GM21529 (cell line): ENCODE measurements around the gene TRIM3.
A peak's percentile ranks its signal among the peaks of the same experiment; 100 is the strongest.
"Not testable (repeated sequence)": the region's sequence is repeated elsewhere in the genome, so short reads cannot be mapped to it uniquely, and the experiment has no call there.

Source experiments
- ATAC-seq: cut with Tn5 transposase; IDR thresholded peaks from one replicate; pipeline ENCODE4 v1.9.1; 2021; ENCODE audit not compliant: unreplicated experiment

The TRIM3 gene

GRCh38 chr11:6473451-6474412 lies at the start of gene TRIM3:
TSS of gene TRIM3 (minus strand) at chr11:6473941. CDS start at chr11:6465695, 8,246 bp downstream.
- ATAC-seq, result peak; percentile 63

- no peak for ATAC-seq
These were observed 49.5 kb upstream of the TRIM3 start for GRCh38 chr11:6523253-6523652.

- ATAC-seq, result not testable (repeated sequence)
These were observed 48.2 kb upstream of the TRIM3 start for GRCh38 chr11:6521946-6522345.

GRCh38 chr11:6520265-6520664 lies 46.5 kb upstream of the TRIM3 start:
- ATAC-seq, result no peak

- ATAC-seq, result no peak
These were observed 43.1 kb upstream of the TRIM3 start for GRCh38 chr11:6516865-6517264.

GRCh38 chr11:6505577-6506240 lies 32.0 kb upstream of the TRIM3 start:
- peak; percentile 52 for ATAC-seq

- no peak for ATAC-seq
These were observed 30.4 kb upstream of the TRIM3 start for GRCh38 chr11:6504166-6504565.

- no peak for ATAC-seq
These were observed 28.6 kb upstream of the TRIM3 start for GRCh38 chr11:6502382-6502781.

- ATAC-seq, result no peak
These were observed 24.8 kb upstream of the TRIM3 start for GRCh38 chr11:6498544-6498943.

- ATAC-seq, result no peak
These were observed 24.4 kb upstream of the TRIM3 start for GRCh38 chr11:6498121-6498520.

- ATAC-seq, result no peak
These were observed 23.5 kb upstream of the TRIM3 start, which contains the start of gene DNHD1 for GRCh38 chr11:6497069-6497839. TSS of gene DNHD1 (plus strand) at chr11:6497280. CDS start at chr11:6498216, 936 bp downstream.

GRCh38 chr11:6489306-6489705 lies 15.6 kb upstream of the TRIM3 start:
- no peak for ATAC-seq

- ATAC-seq, result no peak
These were observed 15.1 kb upstream of the TRIM3 start for GRCh38 chr11:6488821-6489220.

GRCh38 chr11:6488342-6488741 lies 14.6 kb upstream of the TRIM3 start:
- ATAC-seq, result no peak

GRCh38 chr11:6486938-6487337 lies 13.2 kb upstream of the TRIM3 start:
- ATAC-seq, result no peak

GRCh38 chr11:6486256-6486655 lies 12.5 kb upstream of the TRIM3 start:
- no peak for ATAC-seq

GRCh38 chr11:6485661-6486060 lies 11.9 kb upstream of the TRIM3 start:
- ATAC-seq, result no peak

GRCh38 chr11:6483015-6483414 lies 9.3 kb upstream of the TRIM3 start:
- no peak for ATAC-seq

- ATAC-seq, result no peak
These were observed 8.7 kb upstream of the TRIM3 start for GRCh38 chr11:6482441-6482840.

- peak; percentile 6 for ATAC-seq
These were observed 8.2 kb upstream of the TRIM3 start for GRCh38 chr11:6481924-6482275.
